Iris pigment epithelial cell (primary cell): ENCODE data around the gene LYPD4.

Experiments used
- DNase-seq: peaks from one replicate; pipeline ENCODE4 v3.0.0-alpha.2; 2011; ENCODE audit warnings: low read depth

Gene LYPD4

GRCh38 chr19:41872775-41873647 lies 28.5 kb upstream of the LYPD4 start:
- DNase-seq: peak; percentile 70

- no peak for DNase-seq
Measured at GRCh38 chr19:41872384-41872774, 27.9 kb upstream of the LYPD4 start.

- DNase-seq: no peak
Measured at GRCh38 chr19:41871573-41872383, 27.3 kb upstream of the LYPD4 start.

- peak; percentile 55 for DNase-seq
Measured at GRCh38 chr19:41870401-41870873, 26.0 kb upstream of the LYPD4 start.

GRCh38 chr19:41869374-41869955 lies 25.0 kb upstream of the LYPD4 start:
- no peak for DNase-seq

- no peak for DNase-seq
Measured at GRCh38 chr19:41868989-41869300, 24.5 kb upstream of the LYPD4 start.

- no peak for DNase-seq
Measured at GRCh38 chr19:41868120-41868988, 23.9 kb upstream of the LYPD4 start.

GRCh38 chr19:41866284-41866683 lies 21.8 kb upstream of the LYPD4 start:
- no peak for DNase-seq

- no peak for DNase-seq
Measured at GRCh38 chr19:41864374-41864773, 19.9 kb upstream of the LYPD4 start.

- no peak for DNase-seq
Measured at GRCh38 chr19:41863209-41863931, 18.9 kb upstream of the LYPD4 start.

GRCh38 chr19:41862445-41862986 lies 18.0 kb upstream of the LYPD4 start:
- DNase-seq: no peak

GRCh38 chr19:41861846-41862245 lies 17.4 kb upstream of the LYPD4 start:
- no peak for DNase-seq

- DNase-seq: no peak
Measured at GRCh38 chr19:41861116-41861768, 16.8 kb upstream of the LYPD4 start.

- no peak for DNase-seq
Measured at GRCh38 chr19:41860419-41861115, 16.1 kb upstream of the LYPD4 start.

- DNase-seq: peak; percentile 98
Measured at GRCh38 chr19:41859618-41860418, 15.3 kb upstream of the LYPD4 start, which contains the start of gene RPS19. TSS of gene RPS19 (plus strand) at chr19:41860255. CDS start at chr19:41860775, 520 bp downstream.

- no peak for DNase-seq
Measured at GRCh38 chr19:41859213-41859617, 14.7 kb upstream of the LYPD4 start.

GRCh38 chr19:41853768-41854167 lies 9.3 kb upstream of the LYPD4 start:
- DNase-seq: no peak

GRCh38 chr19:41853344-41853743 lies 8.9 kb upstream of the LYPD4 start:
- no peak for DNase-seq

GRCh38 chr19:41851456-41851855 lies 7.0 kb upstream of the LYPD4 start:
- DNase-seq: no peak
